Stomach smooth muscle (tissue), 2 donors: ENCODE data around the gene OXLD1.

Source experiments
- H3K27ac ChIP-seq: one replicate; pipeline ENCODE4 v1.7.0; 2013; ENCODE audit warnings: mild to moderate bottlenecking, low read length, inconsistent platforms
- H3K27me3 ChIP-seq, 2 donors: one replicate each; pipeline ENCODE4 v1.7.0; 2013; ENCODE audit warnings: low read length in 2 of 2; ENCODE audit not compliant: insufficient read depth in 2 of 2, control insufficient read depth in 1 of 2
- H3K36me3 ChIP-seq, 2 donors: one replicate each; pipeline ENCODE4 v1.7.0; 2013; ENCODE audit warnings: low read length in 2 of 2; ENCODE audit not compliant: control insufficient read depth in 2 of 2, insufficient read depth in 2 of 2
- H3K4me1 ChIP-seq: one replicate; pipeline ENCODE4 v1.7.0; 2013; ENCODE audit warnings: low read length; ENCODE audit not compliant: control insufficient read depth, insufficient read depth
- H3K4me3 ChIP-seq, 2 donors: one replicate each; pipeline ENCODE4 v1.7.0; 2013; ENCODE audit warnings: low read length in 2 of 2
- H3K9ac ChIP-seq, 2 donors: one replicate each; pipeline ENCODE4 v1.7.0; 2013; ENCODE audit warnings: low read length in 2 of 2, mild to moderate bottlenecking in 1 of 2
- H3K9me3 ChIP-seq, 2 donors: one replicate each; pipeline ENCODE4 v1.7.0; 2013; ENCODE audit warnings: low read length in 2 of 2; ENCODE audit not compliant: control insufficient read depth in 2 of 2
- donor health status: healthy.
- donor health status: Pancreatic carcinoma.

Gene OXLD1

GRCh38 chr17:81648013-81648706 is 18.2 kb downstream of the OXLD1 start:
- H3K9me3 ChIP-seq, result no peaks in the 10 kb centered on the region
- H3K27ac ChIP-seq, result no peak overlapping the region
- no peak overlapping the region for H3K4me3 ChIP-seq
- H3K36me3 ChIP-seq, result peaks cover 0 to 3% of the 10 kb centered on the region in 2 donors
- H3K4me1 ChIP-seq, result no peaks in the 10 kb centered on the region
- H3K9ac ChIP-seq, result no peak overlapping the region
- H3K27me3 ChIP-seq, result peaks cover 25 to 32% of the 10 kb centered on the region in 2 donors

DNA sequence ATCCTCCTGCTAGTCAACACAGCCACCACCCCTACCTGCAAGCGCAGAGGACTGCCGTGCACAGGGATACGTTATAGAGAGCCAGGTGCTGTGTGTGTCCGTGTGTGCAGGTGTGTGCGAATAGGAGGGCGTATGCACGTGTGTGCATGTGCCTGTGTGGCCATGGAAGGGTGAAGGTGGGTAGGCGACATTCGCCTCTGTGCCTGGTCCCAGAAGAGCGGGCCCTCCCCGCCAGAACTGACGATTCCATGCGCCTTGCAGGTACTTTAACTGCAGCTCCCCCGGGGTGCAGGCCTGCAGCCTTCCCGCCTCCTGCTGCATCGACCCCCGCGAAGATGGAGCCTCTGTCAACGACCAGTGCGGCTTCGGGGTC is 18.8 kb downstream of the OXLD1 start:
- no peak overlapping the region for H3K4me3 ChIP-seq
- H3K4me1 ChIP-seq, result no peaks in the 10 kb centered on the region
- peaks cover 0 to 3% of the 10 kb centered on the region in 2 donors for H3K36me3 ChIP-seq
- H3K27me3 ChIP-seq, result peaks cover 25 to 30% of the 10 kb centered on the region in 2 donors
- H3K27ac ChIP-seq, result no peak overlapping the region
- no peak overlapping the region for H3K9ac ChIP-seq
- no peaks in the 10 kb centered on the region for H3K9me3 ChIP-seq

GRCh38 chr17:81646869-81647600 is 19.4 kb downstream of the OXLD1 start:
- Histone ChIP-seq H3K4me3 (no peak overlapping the region), H3K27ac (no peak overlapping the region), H3K4me1 (no peaks in the 10 kb centered on the region), H3K27me3 (peaks cover 25 to 30% of the 10 kb centered on the region in 2 donors), H3K36me3 (peaks cover 0 to 3% of the 10 kb centered on the region in 2 donors), H3K9ac (no peak overlapping the region), H3K9me3 (no peaks in the 10 kb centered on the region)

DNA sequence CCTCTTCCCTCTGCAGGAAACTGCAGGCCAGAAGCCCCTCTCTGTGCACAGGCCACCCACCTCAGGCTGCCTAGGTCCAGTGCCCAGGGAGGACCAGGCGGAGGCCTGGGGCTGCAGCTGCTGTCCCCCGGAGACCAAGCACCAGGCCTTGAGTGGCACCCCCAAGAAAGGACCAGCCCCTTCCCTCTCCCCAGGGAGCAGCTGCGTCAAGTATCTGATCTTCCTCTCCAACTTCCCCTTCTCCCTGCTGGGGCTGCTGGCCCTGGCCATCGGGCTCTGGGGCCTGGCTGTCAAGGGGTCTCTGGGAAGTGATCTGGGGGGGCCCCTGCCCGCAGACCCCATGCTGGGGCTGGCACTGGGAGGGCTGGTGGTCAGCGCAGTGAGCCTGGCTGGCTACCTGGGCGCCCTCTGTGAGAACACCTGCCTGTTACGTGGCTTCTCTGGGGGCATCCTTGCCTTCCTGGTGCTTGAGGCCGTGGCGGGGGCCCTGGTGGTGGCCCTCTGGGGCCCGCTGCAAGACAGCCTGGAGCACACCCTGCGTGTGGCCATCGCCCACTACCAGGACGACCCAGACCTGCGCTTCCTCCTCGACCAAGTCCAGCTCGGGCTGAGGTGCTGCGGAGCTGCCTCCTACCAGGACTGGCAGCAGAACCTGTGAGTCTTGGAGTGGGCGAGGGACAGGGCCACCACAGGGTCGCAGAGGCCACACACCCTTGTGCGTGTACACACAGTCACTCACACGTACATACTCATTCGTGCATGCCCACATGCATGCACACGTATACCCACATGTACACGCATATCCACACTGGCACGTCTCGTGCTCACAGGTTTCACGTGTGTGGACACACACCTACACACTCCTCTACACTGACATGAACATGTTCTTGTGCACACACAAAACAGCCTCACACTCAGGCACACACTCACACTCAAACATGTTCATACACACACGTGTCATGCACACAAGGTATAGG is 21.1 kb downstream of the OXLD1 start:
- H3K9ac ChIP-seq, result no peak overlapping the region
- no peaks in the 10 kb centered on the region for H3K9me3 ChIP-seq
- no peaks in the 10 kb centered on the region for H3K4me1 ChIP-seq
- peaks cover 0 to 3% of the 10 kb centered on the region in 2 donors for H3K36me3 ChIP-seq
- H3K27me3 ChIP-seq, result peaks cover 19 to 23% of the 10 kb centered on the region in 2 donors
- no peak overlapping the region for H3K4me3 ChIP-seq
- no peak overlapping the region for H3K27ac ChIP-seq

GRCh38 chr17:81644496-81644895 is 21.9 kb downstream of the OXLD1 start:
- H3K4me3 ChIP-seq, result no peak overlapping the region

DNA sequence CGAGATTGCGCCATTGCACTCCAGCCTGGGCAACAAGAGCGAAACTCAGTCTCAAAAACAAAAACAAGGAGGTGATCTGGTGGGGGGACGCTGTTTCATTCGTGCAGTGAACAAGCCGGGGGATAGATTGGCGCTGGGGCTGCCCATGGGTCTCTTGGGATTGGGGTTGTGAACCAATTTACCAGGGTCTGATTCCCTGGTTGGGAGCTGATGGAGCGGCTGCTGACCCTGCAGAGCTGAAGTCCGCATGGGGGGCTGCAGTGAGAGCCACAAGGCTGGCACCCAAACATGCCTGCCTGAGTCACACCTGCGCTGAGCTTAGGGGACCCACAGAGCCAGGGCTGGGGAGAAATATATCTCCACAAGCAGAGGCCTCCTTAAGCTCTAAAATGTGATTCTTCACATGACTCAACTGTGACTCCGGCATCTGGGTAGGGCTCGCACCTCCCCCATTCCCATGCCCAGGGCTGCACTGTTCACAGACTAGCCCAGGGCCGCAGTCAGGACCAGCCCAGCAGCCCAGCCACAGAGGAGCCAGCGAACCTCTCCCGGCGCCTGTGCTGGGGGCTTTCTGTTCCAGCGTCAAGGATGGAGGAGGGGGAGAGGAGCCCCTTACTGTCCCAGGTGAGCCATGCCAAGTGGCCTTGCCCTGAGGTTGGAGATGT is 24.4 kb downstream of the OXLD1 start:
- peaks cover 2% of the 10 kb centered on the region for H3K4me1 ChIP-seq
- H3K27me3 ChIP-seq, result peaks cover 2 to 4% of the 10 kb centered on the region in 2 donors
- peaks cover 0 to 3% of the 10 kb centered on the region in 2 donors for H3K36me3 ChIP-seq
- no peak overlapping the region for H3K4me3 ChIP-seq
- H3K27ac ChIP-seq, result no peak overlapping the region
- no peaks in the 10 kb centered on the region for H3K9me3 ChIP-seq
- no peak overlapping the region for H3K9ac ChIP-seq

More at GRCh38 chr17:81644496-81644895, 21.9 kb downstream of the OXLD1 start:
- Histone ChIP-seq H3K9me3 (no peaks in the 10 kb centered on the region), H3K36me3 (peaks cover 0 to 3% of the 10 kb centered on the region in 2 donors), H3K9ac (no peak overlapping the region), H3K27ac (no peak overlapping the region), H3K4me1 (no peaks in the 10 kb centered on the region), H3K27me3 (peaks cover 15 to 18% of the 10 kb centered on the region in 2 donors)

DNA sequence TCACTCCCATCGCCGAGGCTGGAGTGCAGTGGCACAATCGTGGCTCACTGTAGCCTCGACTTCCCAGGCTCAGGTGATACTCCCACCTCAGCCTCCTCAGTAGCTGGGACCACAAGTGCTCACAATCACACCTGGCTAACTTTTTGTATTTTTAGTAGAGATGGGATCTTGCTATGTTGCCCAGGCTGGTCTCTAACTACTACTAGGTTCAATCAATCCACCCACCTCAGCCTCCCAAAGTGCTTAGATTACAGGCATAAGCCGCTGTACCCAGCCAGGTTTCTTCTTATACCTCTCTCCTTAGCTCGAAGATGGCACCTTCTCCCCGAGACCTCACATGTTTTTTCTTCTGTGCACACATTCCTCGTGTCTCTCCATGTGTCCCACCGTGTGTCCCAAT is 26.4 kb downstream of the OXLD1 start:
- H3K4me1 ChIP-seq, result peaks cover 17% of the 10 kb centered on the region
- H3K9ac ChIP-seq, result no peak overlapping the region
- no peaks in the 10 kb centered on the region for H3K36me3 ChIP-seq
- no peak overlapping the region for H3K4me3 ChIP-seq
- no peak overlapping the region for H3K27ac ChIP-seq
- no peaks in the 10 kb centered on the region for H3K27me3 ChIP-seq
- H3K9me3 ChIP-seq, result no peaks in the 10 kb centered on the region

DNA sequence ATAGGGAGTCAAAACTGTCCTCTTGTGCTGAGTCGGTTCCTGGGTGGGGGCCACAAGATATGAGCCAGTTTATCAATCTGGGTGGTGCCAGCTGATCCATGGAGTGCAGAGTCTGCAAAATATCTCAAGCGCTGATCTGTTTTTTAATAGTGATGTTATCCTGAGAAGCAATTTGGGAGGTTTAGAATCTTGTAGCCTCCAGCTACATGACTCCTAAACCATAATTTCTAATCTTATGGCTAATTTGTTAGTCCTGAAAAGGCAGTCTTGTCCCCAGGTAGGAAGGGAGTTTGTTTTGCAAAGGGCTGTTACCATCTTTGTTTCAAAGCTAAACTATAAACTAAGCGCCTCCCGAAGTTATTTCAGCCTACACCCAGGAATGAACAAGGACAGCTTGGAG is 27.7 kb downstream of the OXLD1 start:
- H3K4me1 ChIP-seq, result peaks cover 18% of the 10 kb centered on the region
- H3K4me3 ChIP-seq, result no peak overlapping the region
- no peaks in the 10 kb centered on the region for H3K36me3 ChIP-seq
- no peaks in the 10 kb centered on the region for H3K9me3 ChIP-seq
- H3K27ac ChIP-seq, result no peak overlapping the region
- H3K27me3 ChIP-seq, result no peaks in the 10 kb centered on the region
- H3K9ac ChIP-seq, result no peak overlapping the region

DNA sequence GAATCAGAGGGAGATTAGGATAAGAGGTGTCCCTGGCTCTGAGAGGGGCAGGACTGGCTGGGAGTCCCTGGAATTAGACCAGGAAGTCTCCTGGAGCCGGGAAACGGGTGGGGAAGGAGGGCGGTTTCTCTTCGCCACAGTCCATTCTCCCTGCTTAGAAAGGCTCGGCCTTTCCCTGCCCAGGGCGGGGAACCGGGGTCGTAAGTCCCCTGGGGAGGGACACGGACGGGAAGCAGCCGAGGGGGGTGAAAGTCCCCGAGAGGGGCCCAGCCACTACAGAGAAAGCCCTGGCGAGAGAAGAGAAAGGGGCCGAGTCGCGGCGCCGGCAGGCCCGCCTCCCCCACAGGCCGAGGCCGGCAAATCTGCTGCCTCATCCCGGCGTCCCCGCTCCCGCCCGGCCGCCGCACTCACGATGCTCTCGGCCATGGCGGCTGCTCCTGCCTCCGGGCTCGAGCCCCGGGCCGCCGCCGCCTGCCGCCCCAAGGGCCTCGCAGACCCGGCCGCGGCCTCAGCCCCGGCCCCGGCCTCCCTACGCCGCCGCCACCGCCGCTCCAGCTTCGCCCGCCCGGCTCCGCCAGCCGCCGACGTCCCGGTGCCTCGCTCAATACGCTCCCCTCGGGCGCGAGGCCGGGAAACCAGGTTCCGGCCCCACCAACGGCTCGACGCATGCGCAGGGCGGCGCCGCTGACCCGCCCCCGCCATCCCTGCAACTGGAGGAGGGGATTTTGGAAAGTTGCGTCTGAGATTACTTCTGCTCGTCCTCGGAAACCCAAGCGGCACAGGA is 29.7 kb downstream of the OXLD1 start, which contains the start of the genes NPLOC4 and TSPAN10:
Gene NPLOC4, minus strand, starts transcription at position 608 of the 784 bp plus-strand sequence. Its CDS starts 182 bp downstream, at position 426.
Gene TSPAN10, plus strand, starts transcription at position 692 of the 784 bp plus-strand sequence. CDS start 5,217 bp downstream, outside the sequence.
- peak within 1 kb of the TSS; percentile 94 to 99 for H3K4me3 ChIP-seq
- H3K4me1 ChIP-seq, result peaks cover 18% of the 10 kb centered on the region
- no peaks in the 10 kb centered on the region for H3K27me3 ChIP-seq
- H3K9me3 ChIP-seq, result no peaks in the 10 kb centered on the region
- H3K9ac ChIP-seq, result peak within 1 kb of the TSS; percentile 97 to 99
- peak within 1 kb of the TSS; percentile 74 for H3K27ac ChIP-seq
- no peaks in the 10 kb centered on the region for H3K36me3 ChIP-seq
